NT2/D1 (cell line): ENCODE data around the gene HOMER1.

ENCODE experiments used
- SUZ12 ChIP-seq: IDR thresholded peaks from 2 replicates; pipeline ENCODE4 v1.6.1; 2011; ENCODE audit not compliant: insufficient read length, insufficient read depth; ENCODE audit errors: extremely low read depth
- YY1 ChIP-seq: IDR thresholded peaks from 2 replicates; pipeline ENCODE4 v1.6.1; 2011; ENCODE audit not compliant: insufficient read length, insufficient read depth
- ZNF274 ChIP-seq: IDR thresholded peaks from 2 replicates; pipeline ENCODE4 v1.6.1; 2011; ENCODE audit warnings: mild to moderate bottlenecking, low read depth, low read length

DNA sequence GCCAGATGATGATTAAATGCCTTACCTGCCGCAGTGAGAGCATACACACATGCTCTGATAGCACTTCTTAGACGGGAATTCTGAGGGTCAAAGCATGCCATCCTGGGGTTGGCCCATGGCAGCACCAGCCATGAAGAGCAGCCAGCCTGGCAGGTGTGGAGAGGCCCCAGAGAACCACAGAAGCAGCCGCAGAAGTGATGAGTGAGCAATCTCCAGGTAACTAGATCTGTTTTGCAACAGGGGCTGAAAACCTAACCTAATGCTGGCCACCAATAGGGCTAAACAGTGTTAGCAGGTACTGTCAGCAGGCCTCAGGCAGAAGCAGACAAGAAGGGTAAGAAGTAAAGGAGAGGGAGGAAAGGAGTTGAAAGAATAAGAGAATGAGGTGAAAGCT, 33.5 kb upstream of the HOMER1 start:
- TF ChIP-seq SUZ12 (no peak), YY1 (no peak), ZNF274 (no peak)
